HepG2 (cell line): ENCODE results near the gene PPY. TPM values are rescaled to one million over a fixed set of nuclear protein-coding genes. Genes with fewer than 3 reads are reported as not detected.

ENCODE experiments used
- AHDC1 ChIP-seq: sonication (generic); formaldehyde crosslinking; IDR thresholded peaks from 2 replicates; pipeline ENCODE4 v1.5.1; 2020; ENCODE audit warnings: mild to moderate bottlenecking, missing genetic modification reagents, borderline replicate concordance
- EZH2 ChIP-seq: conservative IDR thresholded peaks from 2 replicates; pipeline ENCODE4 v1.6.1; 2012; ENCODE audit warnings: mild to moderate bottlenecking, low read depth, low read length, moderate library complexity
- GABPA ChIP-seq, 2 experiments: IDR thresholded peaks; 2 replicates each; pipeline ENCODE4 v1.6.1; 2011 to 2016; ENCODE audit warnings: low read depth in 2 of 2, low read length in 1 of 2, missing biosample characterization in 1 of 2, missing genetic modification characterization in 1 of 2
- GZF1 ChIP-seq: sonication (generic); formaldehyde crosslinking; IDR thresholded peaks from 2 replicates; pipeline ENCODE4 v1.5.1; 2020; ENCODE audit warnings: mild to moderate bottlenecking, missing genetic modification reagents
- JUNB ChIP-seq: sonication (generic); formaldehyde crosslinking; IDR thresholded peaks from 2 replicates; pipeline ENCODE4 v1.8.0; 2022; ENCODE audit warnings: missing genetic modification reagents, mild to moderate bottlenecking, borderline replicate concordance
- MLX ChIP-seq: IDR thresholded peaks from 2 replicates; pipeline ENCODE4 v1.6.1; 2016
- MTF1 ChIP-seq: sonication (generic); formaldehyde crosslinking; IDR thresholded peaks from 2 replicates; pipeline ENCODE4 v1.5.0; 2020; ENCODE audit warnings: missing genetic modification reagents
- PHB2 ChIP-seq: fragments of 450-650 bp; IDR thresholded peaks from 2 replicates; pipeline ENCODE4 v1.6.1; 2018; ENCODE audit not compliant: partially characterized antibody
- POLR2G ChIP-seq: fragments of 200-400 bp; formaldehyde crosslinking; IDR thresholded peaks from 2 replicates; pipeline ENCODE4 v1.6.1; 2018; ENCODE audit warnings: mild to moderate bottlenecking, low read depth, low read length, moderate library complexity
- SIN3B ChIP-seq: fragments of 150-350 bp; IDR thresholded peaks from 2 replicates; pipeline ENCODE4 v1.6.1; 2014; ENCODE audit warnings: low read length
- SMAD1 ChIP-seq: sonication (generic); formaldehyde crosslinking; IDR thresholded peaks from 2 replicates; pipeline ENCODE4 v1.4.0; 2020; ENCODE audit warnings: missing genetic modification reagents, low read depth, mild to moderate bottlenecking, borderline replicate concordance
- UBTF ChIP-seq: sonication (generic); formaldehyde crosslinking; IDR thresholded peaks from 2 replicates; pipeline ENCODE4 v1.4.0; 2020; ENCODE audit warnings: mild to moderate bottlenecking, missing genetic modification reagents
- ZBTB10 ChIP-seq: sonication (generic); formaldehyde crosslinking; IDR thresholded peaks from 2 replicates; pipeline ENCODE4 v1.4.0; 2020; ENCODE audit warnings: missing genetic modification reagents, borderline replicate concordance
- ZNF24 ChIP-seq: fragments of 450-650 bp; IDR thresholded peaks from 2 replicates; pipeline ENCODE4 v1.6.1; 2017; ENCODE audit warnings: antibody characterized with exemption, mild to moderate bottlenecking
- ZNF264 ChIP-seq: sonication (generic); formaldehyde crosslinking; IDR thresholded peaks from 2 replicates; pipeline ENCODE4 v1.4.0; 2020; ENCODE audit warnings: missing genetic modification reagents
- ZNF503 ChIP-seq: sonication (generic); formaldehyde crosslinking; IDR thresholded peaks from 2 replicates; pipeline ENCODE4 v1.4.0; 2020; ENCODE audit warnings: missing genetic modification reagents
- ZNF776 ChIP-seq: sonication (generic); formaldehyde crosslinking; IDR thresholded peaks from 2 replicates; pipeline ENCODE4 v1.4.0; 2020; ENCODE audit warnings: mild to moderate bottlenecking, missing genetic modification reagents
- polyA plus RNA-seq, 8 experiments: library from polyadenylated mRNA; depleted of rRNA in 3 of 8; stranded (reverse) in 7 of 8; unstranded in 1 of 8; fragments of >200 nt; fragmentation: Illumina TruSeq in 4 of 8; extraction: Trizol in 4 of 8; gene quantifications; 2 replicates each; pipeline versions ENCODE4 v1.2.1 to v1.2.3, GENCODE V29; 2011 to 2016; ENCODE audit warnings: low read depth in 4 of 8, missing spikeins in 1 of 8, mixed read lengths in 1 of 8; ENCODE audit not compliant: insufficient read depth in 1 of 8
- total RNA-seq, 5 experiments: library from RNA; depleted of rRNA; stranded (reverse); fragments of >200 nt; fragmentation: Illumina TruSeq; extraction: Trizol; gene quantifications; 2 replicates each; pipeline ENCODE4 v1.2.3, GENCODE V29; 2016; ENCODE audit warnings: low read depth in 1 of 5

Gene PPY
- total and polyA plus RNA-seq, 2 of the 13 experiments (the other 11 are each of a cell fraction or from before 2014, with no cell fraction given): not detected

GRCh38 chr17:43931062-43931571, 11.2 kb downstream of the PPY start (continued):
- TF ChIP-seq ZNF503 (CRISPR knock-in tag) (no peak), JUNB (no peak), GZF1 (no peak), ZNF24 (no peak), AHDC1 (CRISPR knock-in tag) (peak; percentile 55; the same call in 1 of the 2 replicates), ZNF264 (no peak), EZH2 (no peak), UBTF (no peak), SIN3B (no peak), MLX (CRISPR knock-in tag) (no peak), ZNF776 (0 out of 2 replicates have a peak, but pooled peaks have one; percentile 7), PHB2 (no peak), SMAD1 (no peak), MTF1 (CRISPR knock-in tag) (no peak), POLR2G (no peak), ZBTB10 (CRISPR knock-in tag) (no peak), GABPA (IDR thresholded peaks at IDR 0.05; ENCODE audit: low read depth, low read length) (no peak), GABPA (CRISPR knock-in tag; IDR thresholded peaks at IDR 0.05; ENCODE audit: low read depth) (no peak)
